Calu3 (cell line): ENCODE data around the gene FGF22. TPM values are rescaled to one million over a fixed set of nuclear protein-coding genes. Genes with fewer than 3 reads are reported as not detected.

Source experiments
- BruUV-seq: library from RNA; stranded (reverse); fragments of 400-500 nt; replicated peaks from 2 replicates; lab custom pipeline; 2021; lab: Mats Ljungman, UMichigan
- CTCF ChIA-PET: fragments of 300-600 bp; sonication (Branson Sonifier 250); formaldehyde crosslinking; loops from one replicate; lab custom pipeline; 2022; ENCODE audit warnings: antibody characterized with exemption; lab: Charles Lee
- DNase-seq: peaks from one replicate; pipeline ENCODE4 v3.0.0; 2022
- H3K27ac Mint-ChIP-seq: one replicate; pipeline ENCODE4 v1.8.0; 2022; ENCODE audit warnings: mixed read lengths; ENCODE audit not compliant: unreplicated experiment
- H3K27me3 Mint-ChIP-seq: one replicate; pipeline ENCODE4 v1.8.0; 2022; ENCODE audit warnings: mixed read lengths; ENCODE audit not compliant: unreplicated experiment
- H3K36me3 Mint-ChIP-seq: one replicate; pipeline ENCODE4 v1.8.0; 2022; ENCODE audit warnings: mild to moderate bottlenecking, moderate library complexity, mixed read lengths; ENCODE audit not compliant: insufficient read depth, unreplicated experiment
- H3K4me1 Mint-ChIP-seq: one replicate; pipeline ENCODE4 v1.8.0; 2022; ENCODE audit warnings: mild to moderate bottlenecking, low read depth, mixed read lengths; ENCODE audit not compliant: unreplicated experiment
- H3K4me3 Mint-ChIP-seq: one replicate; pipeline ENCODE4 v1.8.0; 2022; ENCODE audit warnings: mild to moderate bottlenecking, low read depth, moderate library complexity, mixed read lengths; ENCODE audit not compliant: unreplicated experiment
- H3K9me3 Mint-ChIP-seq: one replicate; pipeline ENCODE4 v1.8.0; 2022; ENCODE audit warnings: low read depth, mixed read lengths; ENCODE audit not compliant: unreplicated experiment
- CTCF ChIP-seq: fragments of 200-600 bp; IDR thresholded peaks from one replicate; pipeline ENCODE4 v1.8.0; 2022; ENCODE audit warnings: antibody characterized with exemption; ENCODE audit not compliant: unreplicated experiment
- intact Hi-C: fragments of 100-400 bp; cut with micrococcal nuclease; formaldehyde crosslinking; loops from one replicate; pipeline ENCODE4 v1.10.0; 2022; ENCODE audit not compliant: unreplicated experiment
- total RNA-seq: library from RNA; stranded (reverse); gene quantifications from 2 replicates; pipeline ENCODE4 v1.2.3, GENCODE V29; 2022

The FGF22 gene
- total RNA-seq, 1 experiment from 2014 or later: 0.24 TPM

DNA sequence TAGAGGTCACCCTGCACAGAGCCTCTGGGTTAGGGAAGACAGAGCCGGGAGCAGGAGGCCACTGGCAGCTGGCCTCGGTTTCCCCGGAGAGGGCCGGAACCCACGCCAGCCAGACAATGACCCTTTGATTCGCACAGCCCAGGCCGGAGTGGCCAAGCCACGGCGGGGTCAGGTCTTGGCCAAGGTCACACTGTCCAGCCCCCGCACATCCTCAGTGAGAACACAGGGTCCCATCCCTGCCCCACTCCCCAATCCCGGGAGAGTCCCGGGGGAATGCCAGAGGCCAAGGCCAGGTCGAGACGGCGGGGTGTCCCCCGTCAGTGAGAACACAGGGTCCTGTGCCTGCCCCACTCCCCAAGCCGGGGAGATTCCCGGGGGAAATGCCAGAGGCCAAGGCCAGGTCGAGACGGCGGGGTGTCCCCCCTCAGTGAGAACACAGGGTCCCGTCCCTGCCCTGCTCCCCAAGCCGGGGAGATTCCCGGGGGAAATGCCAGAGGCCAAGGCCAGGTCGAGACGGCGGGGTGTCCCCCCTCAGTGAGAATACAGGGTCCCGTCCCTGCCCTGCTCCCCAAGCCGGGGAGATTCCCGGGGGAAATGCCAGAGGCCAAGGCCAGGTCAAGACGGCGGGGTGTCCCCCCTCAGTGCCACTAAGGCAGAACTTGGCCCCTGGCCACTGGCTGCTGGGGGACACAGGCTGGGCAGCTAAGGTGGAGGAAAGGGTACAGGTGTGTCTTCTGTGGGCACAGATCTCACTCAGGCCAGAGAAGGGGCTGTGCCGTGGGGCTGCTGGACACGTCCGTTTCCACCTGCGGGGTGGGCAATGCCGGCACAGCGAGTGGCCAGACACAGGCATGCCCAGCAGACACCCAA, 34.8 kb downstream of the FGF22 start:
- no peak for TF ChIP-seq CTCF
- no peaks in the 10 kb centered on the region for H3K27me3 Mint-ChIP-seq
- BruUV-seq: no TSS peak
- H3K9me3 Mint-ChIP-seq: no peaks in the 10 kb centered on the region
- no peak overlapping the region for H3K4me3 Mint-ChIP-seq
- no peak overlapping the region for H3K27ac Mint-ChIP-seq
- H3K4me1 Mint-ChIP-seq: no peaks in the 10 kb centered on the region
- H3K36me3 Mint-ChIP-seq: peaks cover 10% of the 10 kb centered on the region
- intact Hi-C loops: no loop called here
- no peak for DNase-seq
- CTCF ChIA-PET: no interaction called here

- Mint-ChIP-seq H3K9me3 (no peaks in the 10 kb centered on the region), H3K27ac (no peak overlapping the region), H3K4me3 (peak overlapping the region; percentile 63), H3K36me3 (peaks cover 23% of the 10 kb centered on the region), H3K27me3 (no peaks in the 10 kb centered on the region), H3K4me1 (no peaks in the 10 kb centered on the region)
- intact Hi-C loops: no loop called here
- CTCF ChIA-PET: no interaction called here
- DNase-seq: no peak
- TF ChIP-seq CTCF: no peak
- no TSS peak for BruUV-seq
Observed at GRCh38 chr19:676007-676338, 36.3 kb downstream of the FGF22 start.

DNA sequence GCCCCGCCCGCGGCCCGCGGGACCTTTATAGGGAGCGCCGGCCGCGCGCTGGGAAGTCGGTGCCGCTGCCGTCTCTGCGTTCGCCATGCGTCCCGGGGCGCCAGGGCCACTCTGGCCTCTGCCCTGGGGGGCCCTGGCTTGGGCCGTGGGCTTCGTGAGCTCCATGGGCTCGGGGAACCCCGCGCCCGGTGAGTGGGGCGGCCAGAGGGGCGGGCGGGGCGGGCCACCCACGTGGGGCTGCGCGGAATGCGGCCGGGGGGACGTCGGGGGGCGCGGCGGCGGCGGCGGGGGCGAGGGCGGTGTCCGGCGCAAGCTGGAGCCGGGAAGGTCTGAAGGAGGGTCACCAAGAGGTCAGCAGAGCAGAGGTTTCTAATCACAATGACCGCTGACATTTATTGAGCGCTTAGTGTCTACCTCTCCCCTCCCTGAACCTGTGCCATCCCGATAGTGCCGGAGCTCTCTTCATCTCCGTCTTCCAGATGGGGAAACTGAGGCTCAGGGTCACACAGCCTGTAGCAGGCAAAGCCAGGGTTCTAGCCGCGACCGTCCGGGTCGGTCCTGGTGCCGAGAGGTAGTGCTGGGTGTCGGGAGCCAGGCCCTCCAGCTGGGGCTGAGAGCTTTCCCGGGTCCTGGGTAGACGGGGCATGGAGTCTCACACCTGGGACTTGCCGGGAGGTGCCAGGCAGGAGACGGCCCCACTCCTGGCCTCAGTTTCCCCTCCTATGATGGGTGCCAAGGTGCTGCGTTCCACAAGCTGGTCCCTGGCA, 36.8 kb downstream of the FGF22 start, which contains the start of gene FSTL3:
Gene FSTL3, plus strand, starts transcription at position 54 of the 767 bp plus-strand sequence. Its CDS starts 32 bp downstream, at position 86.
- intact Hi-C loops: no loop called here
- TF ChIP-seq CTCF: no peak
- BruUV-seq: no TSS peak
- H3K36me3 Mint-ChIP-seq: peaks cover 23% of the 10 kb centered on the region
- peak within 1 kb of the TSS; percentile 63 for H3K4me3 Mint-ChIP-seq
- no peak within 1 kb of the TSS for H3K27ac Mint-ChIP-seq
- H3K27me3 Mint-ChIP-seq: no peaks in the 10 kb centered on the region
- CTCF ChIA-PET: interaction anchor here (1.3 kb wide), 1 partner anchor 76 kb away, joined by 3 read pairs; no protein-coding TSS in a partner anchor
- H3K9me3 Mint-ChIP-seq: no peaks in the 10 kb centered on the region
- no peak for DNase-seq
- H3K4me1 Mint-ChIP-seq: no peaks in the 10 kb centered on the region

DNA sequence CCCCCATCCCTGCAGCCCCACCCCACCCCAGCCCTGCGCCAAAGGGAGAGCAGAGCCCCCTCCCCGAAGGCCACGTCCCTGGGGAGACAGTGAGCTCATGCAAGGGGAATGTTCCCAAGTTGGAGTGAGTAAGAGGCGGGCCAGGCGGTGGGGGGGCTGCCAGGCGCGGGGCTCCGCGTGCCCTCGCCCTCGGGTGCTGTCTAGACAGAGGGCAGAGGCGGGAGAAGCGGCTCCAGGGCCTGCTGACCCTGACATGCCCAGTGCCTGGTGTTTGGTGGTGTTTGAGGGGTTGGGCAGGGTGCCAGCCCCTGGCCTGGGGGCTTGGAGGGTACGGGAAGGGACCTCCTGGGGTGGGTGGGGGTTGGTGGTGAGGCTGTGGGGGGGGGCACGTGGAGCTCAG, 37.5 kb downstream of the FGF22 start:
- CTCF ChIA-PET: interaction anchor here (0.6 to 1.3 kb wide), 3 partner anchors 57 to 171 kb away, joined by 3 read pairs; no protein-coding TSS in a partner anchor
- H3K36me3 Mint-ChIP-seq: peaks cover 23% of the 10 kb centered on the region
- no peak for TF ChIP-seq CTCF
- peak; percentile 64 for DNase-seq
- no peaks in the 10 kb centered on the region for H3K27me3 Mint-ChIP-seq
- no peak overlapping the region for H3K27ac Mint-ChIP-seq
- BruUV-seq: no TSS peak
- no peaks in the 10 kb centered on the region for H3K9me3 Mint-ChIP-seq
- H3K4me1 Mint-ChIP-seq: no peaks in the 10 kb centered on the region
- H3K4me3 Mint-ChIP-seq: peak overlapping the region; percentile 63
- intact Hi-C loops: no loop called here
